Measurements from ENCODE around the gene ARHGAP32.

The ARHGAP32 gene

DNA sequence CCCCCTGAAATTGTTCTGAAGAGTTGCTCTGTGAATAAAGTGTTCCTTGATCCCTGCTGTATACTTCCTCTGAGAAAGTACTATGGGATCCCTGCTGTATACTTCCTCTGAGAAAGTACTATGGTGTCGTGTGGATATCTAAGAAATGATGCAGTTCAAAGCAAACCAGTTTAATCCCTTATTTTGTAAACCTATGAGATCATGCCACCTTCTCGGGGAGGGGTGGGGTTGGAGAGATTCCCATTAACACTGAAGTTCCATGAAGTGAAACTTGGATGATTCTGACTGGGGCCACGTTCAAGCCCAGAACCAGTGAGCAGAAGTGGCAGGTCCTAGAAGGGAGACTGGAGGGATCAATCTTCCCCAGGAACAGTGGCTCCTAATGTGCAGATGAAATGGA is 236.5 kb downstream of the ARHGAP32 start:
- no peak for DNase-seq (ENCODE audit: low read depth)

DNA sequence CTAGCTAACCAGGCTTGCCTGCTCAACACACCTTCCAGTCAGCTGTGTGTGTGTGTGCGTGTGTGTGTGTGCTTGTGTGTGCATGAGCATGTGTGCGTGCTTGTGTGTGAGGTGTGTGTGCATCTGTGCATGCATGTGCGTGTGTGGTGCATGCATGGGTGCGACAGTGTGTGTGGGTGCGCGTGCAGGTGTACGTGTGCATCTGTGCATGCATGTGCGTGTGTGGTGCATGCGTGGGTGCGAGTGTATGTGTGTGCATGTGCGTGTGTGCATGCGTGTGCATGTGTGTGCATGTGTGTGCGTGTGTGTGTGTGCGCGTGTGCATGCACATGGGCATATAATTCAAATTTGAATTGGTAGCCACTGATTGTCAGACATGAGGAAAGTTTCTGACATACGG is 239.0 kb downstream of the ARHGAP32 start:
- no peak for DNase-seq (ENCODE audit: low read depth)

DNA sequence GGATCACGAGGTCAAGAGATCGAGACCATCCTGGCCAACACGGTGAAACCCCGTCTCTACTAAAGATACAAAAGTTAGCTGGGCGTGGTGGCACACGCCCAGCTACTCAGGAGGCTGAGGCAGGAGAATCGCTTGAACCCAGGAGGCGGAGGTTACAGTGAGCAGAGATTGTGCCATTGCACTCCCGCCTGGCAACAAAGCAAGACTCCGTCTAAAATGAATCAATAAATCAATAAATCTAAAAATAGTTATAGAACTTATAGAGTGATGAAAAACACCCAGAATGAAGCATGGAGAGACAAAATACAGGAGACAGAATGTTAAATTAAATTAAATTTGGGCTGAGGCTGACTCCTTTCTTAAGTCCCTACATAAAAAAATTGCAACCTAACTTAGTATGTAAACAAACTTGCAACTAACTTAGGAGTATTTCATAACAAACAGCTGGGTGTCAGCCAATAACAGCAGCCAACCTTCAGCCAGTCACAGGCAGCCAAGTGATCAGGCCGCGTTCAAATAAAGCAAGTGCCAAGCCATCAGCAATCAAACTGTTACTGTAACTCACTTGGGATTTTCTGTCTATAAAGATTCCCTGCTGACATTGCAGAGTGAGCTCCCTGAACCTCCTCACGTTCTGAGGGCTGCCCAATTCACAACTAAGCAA is 242.2 kb downstream of the ARHGAP32 start:
- no peak for DNase-seq (ENCODE audit: low read depth)

DNA sequence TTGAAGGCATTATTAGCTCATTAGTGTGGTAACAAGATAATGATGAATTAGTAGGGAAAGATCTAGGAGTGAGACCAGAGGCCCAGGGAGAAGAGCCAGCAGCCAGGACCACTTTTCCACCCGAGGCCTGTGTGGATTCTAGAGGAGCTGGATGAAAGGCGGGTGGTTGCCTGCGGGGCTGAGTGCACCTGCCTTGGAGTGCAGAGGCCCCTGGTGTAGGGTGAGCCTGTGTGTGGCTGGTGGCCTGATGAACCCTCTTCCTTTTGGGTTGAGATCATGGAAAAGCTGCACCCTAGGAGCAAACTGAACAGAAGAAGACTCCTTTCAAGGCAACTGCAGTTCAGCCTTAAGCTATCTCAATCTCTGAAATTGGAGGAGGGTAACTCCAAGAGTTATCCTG is 243.5 kb downstream of the ARHGAP32 start:
- no peak for DNase-seq (ENCODE audit: low read depth)

DNA sequence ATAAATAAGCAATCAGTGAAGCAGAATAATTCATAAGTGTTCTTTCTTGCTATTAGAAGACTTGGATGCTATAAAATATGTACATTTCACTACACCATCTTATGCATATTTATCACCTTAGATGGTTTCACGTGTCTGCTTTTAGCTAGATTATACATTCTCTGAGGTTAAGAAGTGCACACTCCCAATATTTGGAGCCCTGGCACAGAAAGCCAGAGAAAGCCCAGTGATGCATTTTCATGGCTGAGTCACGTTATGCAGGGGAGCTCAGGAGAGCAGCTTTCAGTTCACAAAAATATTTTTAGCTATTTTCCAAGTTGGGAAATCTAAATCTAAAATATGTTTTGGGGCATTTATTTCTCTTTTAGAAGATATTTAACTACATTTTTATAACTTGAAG is 244.4 kb downstream of the ARHGAP32 start:
- no peak for DNase-seq (ENCODE audit: low read depth)

DNA sequence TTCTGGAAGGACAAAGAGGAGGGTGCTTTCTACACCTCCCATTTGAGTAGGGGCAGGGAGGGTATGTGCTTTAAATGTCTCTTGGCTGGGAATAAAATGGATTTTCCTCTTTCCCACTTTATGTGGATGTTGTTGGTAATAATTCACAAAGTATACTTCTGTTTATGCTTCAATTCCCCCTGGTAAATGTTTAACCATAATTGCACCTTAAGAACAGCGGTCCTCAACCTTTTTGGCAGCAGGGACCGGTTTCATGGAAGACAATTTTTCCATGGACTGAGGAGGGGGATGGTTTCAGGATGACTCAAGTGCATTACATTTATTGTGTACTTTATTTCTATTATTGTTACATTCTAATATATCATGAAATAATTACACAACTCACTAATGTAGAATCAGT is 245.5 kb downstream of the ARHGAP32 start:
- no peak for DNase-seq (ENCODE audit: low read depth)

DNA sequence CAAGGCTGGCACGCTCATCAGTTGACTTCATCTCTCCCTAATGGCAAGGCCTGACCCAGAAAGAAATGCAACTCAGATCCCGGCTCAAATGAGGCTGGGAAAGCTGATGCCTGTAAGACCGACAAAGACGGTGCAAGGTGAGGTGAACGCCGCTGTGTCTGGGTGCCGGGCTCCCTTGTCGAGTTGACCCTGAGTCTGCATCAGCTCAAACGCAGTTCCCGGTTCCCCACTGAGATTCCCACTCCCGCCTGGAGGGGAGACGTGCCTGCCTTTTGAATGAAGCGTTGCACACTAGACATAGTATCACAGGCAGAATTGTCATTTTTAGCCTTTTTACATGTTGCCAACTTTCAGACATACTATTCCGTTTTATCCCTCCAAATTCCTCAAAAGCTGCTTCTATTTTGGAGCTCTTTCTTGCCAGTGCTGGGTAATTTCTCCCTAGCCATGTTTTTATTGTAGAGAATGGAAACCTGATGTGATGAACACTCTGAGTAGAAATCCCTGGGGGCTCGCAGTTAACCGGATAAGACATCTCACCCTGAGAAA is 248.6 kb downstream of the ARHGAP32 start:
- DNase-seq (ENCODE audit: low read depth) = no peak

DNA sequence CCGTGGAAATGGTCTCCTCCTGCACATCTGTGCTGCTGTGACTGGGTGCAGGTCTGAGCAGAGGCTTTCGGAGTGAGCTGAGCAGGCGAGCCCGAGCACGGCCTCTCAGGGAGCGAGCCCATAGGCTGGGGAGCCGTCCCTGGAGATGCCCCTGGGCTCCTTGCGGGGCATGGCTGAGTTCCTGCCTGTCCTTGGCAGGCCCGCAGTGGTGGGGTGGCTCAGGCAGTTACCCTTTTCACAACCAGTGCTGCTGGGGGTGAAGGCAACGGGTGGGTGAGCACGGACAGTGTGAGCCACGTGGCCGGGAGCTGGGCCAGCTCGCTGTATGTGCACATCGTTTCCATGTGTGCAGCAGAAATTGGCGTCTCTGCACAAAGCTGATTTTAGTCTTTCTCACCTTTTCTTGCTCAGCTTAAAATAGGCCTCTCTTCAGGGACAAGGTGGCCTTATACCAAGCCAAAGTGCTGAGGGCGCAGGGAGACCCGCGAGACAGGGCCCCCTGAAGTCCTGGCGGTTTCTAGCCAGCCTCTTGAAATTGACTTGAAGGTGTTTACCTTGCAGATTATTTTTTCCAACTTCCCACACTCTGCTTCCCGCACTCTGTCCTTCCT is 249.2 kb downstream of the ARHGAP32 start, which contains the start of gene TP53AIP1:
Gene TP53AIP1 (minus strand): TSS at position 55 of the 611 bp plus-strand sequence. CDS start 5,053 bp downstream, outside the sequence.
- DNase-seq (ENCODE audit: low read depth) = no peak

DNA sequence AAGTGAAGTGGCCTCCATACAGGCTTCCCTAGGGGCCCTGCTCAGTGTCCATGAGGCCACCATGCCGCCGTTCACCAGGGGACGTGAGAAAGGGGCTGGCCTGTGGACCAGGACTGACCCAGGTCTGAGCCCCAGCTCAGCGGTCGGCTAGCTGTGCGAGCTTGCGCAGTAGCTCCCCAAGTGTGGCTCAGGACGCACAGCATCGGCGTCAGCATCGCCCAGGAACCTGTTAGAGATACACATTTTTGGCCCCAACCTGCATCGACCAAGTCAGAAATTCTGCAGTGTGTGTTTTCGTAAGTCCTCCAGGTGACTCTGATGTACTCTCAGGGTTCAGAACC is 249.9 kb downstream of the ARHGAP32 start:
- DNase-seq (ENCODE audit: low read depth) = no peak

DNA sequence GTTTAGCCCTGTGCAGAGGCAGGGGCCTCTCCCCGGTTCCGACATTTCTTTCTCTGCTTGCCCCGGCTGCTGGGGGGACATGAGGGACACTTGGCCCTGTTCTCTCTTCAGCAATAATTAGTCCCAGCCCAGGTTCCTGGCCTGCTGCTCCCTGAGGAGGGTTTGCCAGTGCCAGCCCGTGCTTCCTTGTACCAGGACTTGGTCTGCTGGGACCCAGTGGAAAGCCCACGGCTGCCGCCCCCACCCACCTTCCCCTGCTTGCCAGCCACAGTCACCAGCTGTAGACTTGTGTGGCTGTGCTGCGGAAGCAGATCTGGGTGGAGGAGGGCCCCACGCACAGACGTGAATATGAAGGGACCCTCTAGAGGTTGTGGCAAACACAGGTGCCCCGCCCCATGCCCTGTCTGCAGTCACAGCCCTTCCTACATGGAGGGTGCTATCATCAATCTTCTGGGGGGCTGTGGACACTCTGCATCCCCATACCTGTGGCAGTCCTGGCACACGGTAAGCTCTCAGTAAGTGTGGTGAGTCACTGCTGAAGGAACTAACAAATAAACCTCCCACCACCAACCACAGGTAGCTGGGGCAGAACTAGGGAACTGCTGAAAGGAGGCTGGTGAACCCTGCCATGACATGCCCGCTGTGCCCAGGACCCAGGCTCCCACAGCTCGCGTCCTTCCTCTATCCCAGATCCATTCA is 250.4 kb downstream of the ARHGAP32 start:
- DNase-seq (ENCODE audit: low read depth) = no peak

DNA sequence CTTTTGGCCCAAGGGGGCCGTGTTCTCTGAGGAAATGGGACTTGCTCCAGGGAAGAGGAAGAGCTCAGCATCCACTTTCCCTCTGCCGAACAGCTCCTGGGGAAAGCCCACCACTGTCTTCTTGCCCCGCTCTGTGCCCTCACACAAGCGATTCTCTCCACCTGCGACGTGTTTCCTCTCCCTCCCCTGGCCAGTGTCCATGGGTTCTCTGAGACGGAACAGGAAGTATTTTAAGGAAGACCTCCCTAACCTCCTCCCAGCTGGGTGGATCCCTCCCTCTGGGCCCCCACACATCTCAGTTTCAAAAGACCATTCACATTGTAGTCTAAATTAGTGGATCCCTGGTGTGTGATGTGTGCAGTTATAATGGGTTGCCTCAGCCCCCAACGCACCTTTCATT is 251.0 kb downstream of the ARHGAP32 start:
- DNase-seq (ENCODE audit: low read depth) = no peak

DNA sequence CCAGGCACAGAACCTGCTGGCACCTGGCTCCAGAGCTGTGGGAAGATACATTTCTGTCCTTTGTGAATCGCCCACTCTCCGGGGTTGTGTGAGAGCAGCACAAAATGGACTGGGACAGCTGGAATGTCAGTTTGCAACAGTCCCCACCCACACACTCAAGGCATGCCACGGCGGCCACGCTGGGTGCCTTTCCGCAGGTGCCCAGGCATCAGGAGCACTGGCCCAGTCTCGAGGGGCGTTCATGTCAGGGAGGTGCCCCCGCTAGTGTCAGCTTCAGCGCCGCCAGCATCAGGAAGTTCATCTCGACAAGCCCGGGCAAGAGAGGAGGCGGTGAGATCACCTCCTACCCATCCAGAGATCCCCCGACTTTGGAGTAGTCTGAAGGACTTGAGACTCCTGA is 251.5 kb downstream of the ARHGAP32 start:
- no peak for DNase-seq (ENCODE audit: low read depth)

DNA sequence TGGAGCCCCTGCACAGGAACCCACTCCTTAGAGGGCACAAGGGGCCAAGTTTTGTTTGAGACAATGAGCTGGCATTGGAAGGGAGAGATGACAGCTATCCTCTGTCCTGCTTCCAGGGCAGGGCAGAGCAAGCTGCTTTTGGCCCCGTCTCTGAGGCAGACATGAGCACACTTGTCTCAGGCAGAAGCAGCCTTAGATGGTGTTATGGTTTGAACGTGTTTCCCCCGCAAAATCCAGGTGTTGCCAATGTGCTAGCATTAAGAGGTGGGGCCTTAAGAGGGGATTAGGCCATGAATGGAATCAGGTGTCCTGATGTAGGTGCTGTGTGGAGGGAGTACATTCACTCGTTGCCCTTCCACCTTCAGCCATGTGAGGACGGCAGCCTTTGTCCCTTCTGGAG is 252.0 kb downstream of the ARHGAP32 start:
- no peak for DNase-seq (ENCODE audit: low read depth)

DNA sequence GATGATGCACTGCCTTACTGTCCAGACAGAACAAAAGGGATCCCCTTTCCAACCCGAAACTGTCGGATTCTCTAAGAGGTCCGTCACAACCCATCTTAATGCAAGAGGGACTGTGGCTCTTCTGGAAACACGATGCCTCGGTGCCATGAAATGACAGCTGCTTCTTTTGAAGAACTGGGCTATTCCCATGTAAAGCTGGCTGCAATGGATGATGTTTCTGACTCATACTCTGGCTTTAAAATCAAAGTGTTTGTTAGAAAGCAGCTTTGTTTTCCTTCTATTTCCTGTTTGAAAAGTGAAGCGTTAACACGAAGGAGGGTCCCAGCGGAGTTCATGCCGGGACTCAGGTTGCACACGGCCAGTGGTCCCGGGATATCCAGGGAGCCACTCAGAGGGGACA is 252.5 kb downstream of the ARHGAP32 start:
- no peak for DNase-seq (ENCODE audit: low read depth)

DNA sequence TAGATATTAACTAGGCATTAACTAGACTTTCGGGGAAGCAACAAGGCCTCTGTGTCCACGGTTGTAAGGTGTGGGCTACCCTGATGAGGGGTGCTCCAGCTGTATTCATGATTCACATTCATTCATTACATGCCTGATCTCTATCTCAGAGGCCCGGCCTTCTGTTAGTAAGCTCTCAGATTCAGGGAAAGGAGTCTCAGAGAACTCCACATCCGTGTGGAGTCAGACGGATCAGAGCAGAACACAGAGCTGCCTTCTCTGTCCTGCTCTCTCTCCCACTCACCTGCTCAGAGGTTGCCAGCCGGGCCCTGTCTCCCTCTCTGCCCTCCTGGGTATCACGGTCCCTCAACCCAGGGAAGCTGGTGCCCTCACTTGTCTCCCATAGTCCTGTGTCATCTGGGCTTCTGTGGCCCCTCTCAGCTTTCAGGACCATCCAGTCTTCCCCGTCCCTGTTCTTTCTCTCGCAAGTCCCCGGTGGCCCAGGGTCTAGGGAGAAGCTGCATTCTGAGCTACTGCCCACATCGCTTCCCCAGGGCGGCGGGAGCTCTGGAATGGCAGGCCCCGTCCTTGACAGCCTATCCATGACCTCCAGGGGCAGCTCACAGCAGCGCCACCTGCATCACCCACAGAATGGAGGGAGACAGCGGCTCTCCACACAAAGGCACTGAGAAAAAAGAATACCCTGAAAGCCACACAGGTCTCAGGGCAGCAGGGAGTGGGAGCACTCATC is 253.8 kb downstream of the ARHGAP32 start:
- no peak for DNase-seq (ENCODE audit: low read depth)

DNA sequence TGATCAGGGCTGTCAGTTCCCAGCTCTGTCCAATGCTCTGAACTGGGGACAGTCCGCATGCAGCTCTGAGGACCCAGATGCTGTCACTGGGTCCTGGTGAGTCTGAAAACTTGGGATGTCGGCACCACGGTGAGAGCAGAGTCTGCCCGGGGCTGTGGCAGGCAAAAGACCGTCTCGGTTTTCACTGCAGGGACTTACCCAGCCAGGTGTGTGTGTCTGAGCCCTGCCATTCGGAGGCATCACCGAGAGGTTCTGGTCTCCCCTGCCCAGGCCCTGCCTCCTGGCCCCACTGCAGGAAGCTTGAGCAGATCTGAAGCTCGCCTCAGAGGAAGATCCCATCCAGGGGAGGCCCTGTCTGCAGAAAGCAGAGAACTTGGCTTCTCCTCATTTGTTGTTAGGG is 254.6 kb downstream of the ARHGAP32 start:
- DNase-seq (ENCODE audit: low read depth) = no peak

DNA sequence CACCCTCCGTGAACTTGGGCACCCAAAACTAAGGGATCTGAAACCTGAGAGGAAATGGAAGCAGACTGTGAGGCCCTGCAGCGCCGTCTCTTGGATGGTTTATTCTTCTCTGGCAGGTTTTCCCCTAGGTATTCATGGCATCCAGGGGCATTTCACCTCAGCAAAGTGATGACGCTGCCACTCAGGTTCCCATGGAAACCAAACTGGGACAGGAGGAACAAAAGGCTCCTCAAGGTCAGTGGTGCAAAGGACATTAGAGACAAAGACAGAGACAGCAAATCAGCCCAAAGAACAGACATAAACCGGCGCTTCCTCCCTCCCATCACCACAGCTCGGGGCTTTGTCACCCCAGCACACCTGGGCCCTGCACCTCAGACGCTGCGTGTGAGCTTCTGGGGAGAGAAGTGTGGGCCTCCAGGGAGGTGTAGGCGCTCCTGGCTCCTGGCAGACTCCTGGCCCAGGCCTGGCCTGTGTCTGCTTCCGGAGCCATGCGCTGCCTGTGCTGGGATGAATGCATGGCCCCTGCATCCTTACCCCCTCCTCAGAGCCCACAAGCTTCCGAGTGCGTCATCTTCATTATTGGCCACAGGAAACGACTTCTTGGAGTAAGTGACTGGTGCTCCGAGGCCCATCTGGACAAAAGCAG is 255.4 kb downstream of the ARHGAP32 start:
- no peak for DNase-seq (ENCODE audit: low read depth)

DNA sequence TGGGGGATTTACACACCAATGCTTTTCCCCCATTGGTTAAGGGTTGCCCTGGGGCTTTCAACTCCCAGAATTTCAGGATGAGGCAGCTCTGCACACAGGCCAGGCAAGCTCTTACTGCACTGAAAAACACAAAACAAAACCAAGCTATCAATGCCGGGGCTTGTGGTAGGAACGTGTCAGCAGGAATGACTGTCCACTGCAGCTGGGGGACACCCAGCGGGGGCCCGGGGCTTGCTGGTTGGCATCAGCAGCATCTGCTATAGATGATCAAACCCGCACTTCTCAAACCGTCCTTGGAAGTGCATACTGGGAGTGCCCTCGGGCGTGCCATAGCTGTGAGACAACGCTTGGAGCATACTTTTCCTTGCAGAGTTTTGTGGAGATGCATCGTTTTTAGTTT is 257.2 kb downstream of the ARHGAP32 start:
- no peak for DNase-seq (ENCODE audit: low read depth)

DNA sequence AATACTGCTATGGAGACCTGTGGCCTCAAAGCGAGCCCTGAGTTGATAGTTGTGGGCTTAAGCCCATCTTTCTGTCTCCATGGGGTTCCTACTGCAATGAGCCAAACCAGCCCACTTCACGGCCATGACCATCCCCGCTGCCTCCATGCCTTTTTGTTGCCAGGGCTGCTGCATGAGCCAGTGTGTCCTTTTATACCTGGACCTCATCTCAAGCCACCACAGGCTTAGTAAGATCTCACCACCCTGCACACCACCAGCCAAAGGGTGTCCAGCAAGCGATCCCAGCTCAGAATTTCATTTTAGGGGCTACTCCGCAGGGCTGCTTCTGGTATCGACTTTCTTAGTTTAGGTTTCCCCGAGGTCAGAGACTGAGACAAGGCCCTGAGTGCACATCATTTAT is 257.8 kb downstream of the ARHGAP32 start:
- no peak for DNase-seq (ENCODE audit: low read depth)

DNA sequence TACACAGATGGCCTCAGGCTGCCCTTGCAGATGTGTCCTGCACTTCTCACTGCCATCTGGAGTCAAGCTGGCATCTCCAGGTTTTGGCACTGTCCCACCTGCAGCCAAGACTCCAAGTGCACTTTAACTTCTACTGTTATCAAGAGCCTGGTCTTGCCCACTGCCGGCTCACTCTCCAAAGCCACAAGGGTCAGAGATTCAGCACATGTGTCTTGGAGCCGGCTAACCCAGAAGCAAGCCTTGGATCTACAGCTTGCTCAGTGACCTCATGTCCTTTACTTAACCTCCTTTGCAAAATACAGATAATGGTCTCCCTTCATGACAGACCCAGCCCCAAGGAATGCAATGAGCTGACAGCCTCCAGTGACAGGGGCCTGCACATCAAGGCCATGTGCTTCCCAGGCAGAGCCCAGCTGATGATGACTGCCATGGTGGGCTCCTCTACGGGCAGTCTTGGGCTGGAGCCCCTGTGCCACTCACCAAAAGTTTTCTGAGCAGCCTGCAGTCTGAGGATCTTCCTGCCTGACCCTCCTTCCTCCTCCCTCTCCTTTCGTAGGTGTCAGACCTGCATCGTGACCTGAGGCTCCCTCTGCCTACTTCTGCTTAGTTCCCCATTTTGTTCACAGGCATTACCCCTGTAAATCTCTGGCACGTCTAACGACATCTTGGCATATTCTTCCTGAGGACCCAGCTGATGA is 258.5 kb downstream of the ARHGAP32 start:
- DNase-seq (ENCODE audit: low read depth) = no peak

DNA sequence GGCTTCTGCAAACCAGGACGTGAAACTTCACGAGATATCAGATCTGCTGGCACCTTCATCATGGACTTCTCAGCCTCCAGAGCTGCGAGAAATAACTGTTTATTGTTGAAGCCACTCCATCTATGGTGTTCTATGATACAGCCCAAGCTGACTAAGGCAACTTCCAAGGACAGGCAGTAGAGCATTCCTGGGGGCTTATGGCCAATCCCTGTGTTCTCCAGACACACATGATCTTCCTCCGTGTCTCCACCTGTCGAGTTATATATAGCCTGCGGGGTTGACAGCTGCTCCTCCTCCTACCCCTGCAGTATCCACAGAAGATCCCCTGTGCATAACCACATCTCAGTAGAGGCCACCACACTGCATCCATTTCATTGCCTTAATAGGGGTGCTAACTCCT is 260.5 kb downstream of the ARHGAP32 start:
- DNase-seq (ENCODE audit: low read depth) = no peak

Data from stimulated activated CD8-positive, alpha-beta memory T cell treated with anti-CD3 and anti-CD28 coated beads, Interleukin-15, amount 100 ng/mL, for 24 hours (primary cell).